ENCODE measurements around the gene RNF212. TPM values are rescaled to one million over a fixed set of nuclear protein-coding genes. Genes with fewer than 3 reads are reported as not detected.

RNF212 gene
- total and polyA plus RNA-seq, 2 donors (not counting 3 experiments of a cell fraction or from before 2014, with no cell fraction given), result 2.3 to 2.8 TPM

DNA sequence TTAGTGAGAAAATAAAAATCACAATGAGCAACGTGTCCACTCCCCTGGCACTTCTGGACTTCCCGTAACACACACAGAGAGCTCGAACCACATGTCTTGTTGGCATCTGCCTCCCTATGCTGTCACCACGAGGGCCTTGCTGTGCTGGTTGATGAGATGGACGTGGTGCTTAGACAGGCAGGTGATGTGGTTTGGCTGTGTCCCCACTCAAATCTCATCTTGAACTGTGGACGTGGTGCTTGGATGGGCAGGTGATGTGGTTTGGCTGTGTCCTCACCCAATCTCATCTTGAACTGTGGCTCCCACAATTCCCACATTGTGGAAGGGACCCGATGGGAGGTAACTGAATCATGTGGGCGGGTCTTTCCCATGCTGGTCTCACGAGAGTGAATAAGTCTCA lies 61.9 kb downstream of the RNF212 start:
- no TSS peak for BruUV-seq (replicated peaks)
- Histone ChIP-seq H3K4me2 (ENCODE audit: insufficient read depth, low read length) (no peak overlapping the region), H3K27ac (ENCODE audit: insufficient read depth, low read depth, low read length) (no peak overlapping the region), H2AFZ (ENCODE audit: low read depth, low read length) (peak overlapping the region; percentile 86), H3K36me3 (ENCODE audit: control insufficient read depth in 2 of 2, extremely low read depth in 1 of 2, insufficient read depth in 2 of 2, low read length in 2 of 2) (no peaks in the 10 kb centered on the region), H3K9me1 (replicated peaks; ENCODE audit: control insufficient read depth, extremely low read depth, insufficient read depth, low read length) (no peaks in the 10 kb centered on the region), H4K20me1 (replicated peaks; ENCODE audit: control insufficient read depth, extremely low read depth, insufficient read depth, low read length) (no peaks in the 10 kb centered on the region), H3K27me3 (ENCODE audit: control insufficient read depth in 2 of 2, insufficient read depth in 2 of 2, low read length in 2 of 2) (peaks cover 16 to 17% of the 10 kb centered on the region in 2 experiments), H3K4me3 (replicated peaks in 1 of 3; ENCODE audit: insufficient read depth in 1 of 3, low read depth in 1 of 3, low read length in 3 of 3) (no peak overlapping the region), H3K9me3 (replicated peaks; ENCODE audit: control insufficient read depth, insufficient read depth, low read length) (no peaks in the 10 kb centered on the region), H3K79me2 (ENCODE audit: control insufficient read depth, insufficient read depth, low read length) (no peaks in the 10 kb centered on the region), H3K9ac (replicated peaks; ENCODE audit: extremely low read depth, insufficient read depth, low read length) (no peak overlapping the region), H3K4me1 (ENCODE audit: control insufficient read depth, extremely low read depth, insufficient read depth, low read length) (peaks cover 14% of the 10 kb centered on the region)
- intact Hi-C loops (cut with micrococcal nuclease), result no loop called here
- dilution Hi-C loops (cut with MboI; ENCODE audit: extremely low pct_ligation_motif_present, low sequenced_read_pairs), result no loop called here
- POLR2A ChIA-PET, result no interaction called here
- peak; percentile 40 for FAIRE-seq
- CTCF ChIA-PET, result interaction anchor here (1.2 to 1.3 kb wide), 2 partner anchors 15 to 41 kb away, joined by 4 read pairs; partner anchors contain the start of gene FGFRL1
- TF ChIP-seq JUN (IDR thresholded peaks at IDR 0.05; ENCODE audit: borderline replicate concordance, insufficient read depth, insufficient read length, low read depth) (no peak), POLR2A (IDR thresholded peaks at IDR 0.05; ENCODE audit: low read depth, low read length) (no peak), EZH2 (IDR thresholded peaks at IDR 0.05; ENCODE audit: borderline replicate concordance, low read depth, low read length, severe bottlenecking) (no peak), GATA2 (IDR thresholded peaks at IDR 0.05; ENCODE audit: insufficient read depth, insufficient read length, low read depth, low read length) (no peak)
- DNase-seq (ENCODE audit: low read depth, low spot score), result no peak

DNA sequence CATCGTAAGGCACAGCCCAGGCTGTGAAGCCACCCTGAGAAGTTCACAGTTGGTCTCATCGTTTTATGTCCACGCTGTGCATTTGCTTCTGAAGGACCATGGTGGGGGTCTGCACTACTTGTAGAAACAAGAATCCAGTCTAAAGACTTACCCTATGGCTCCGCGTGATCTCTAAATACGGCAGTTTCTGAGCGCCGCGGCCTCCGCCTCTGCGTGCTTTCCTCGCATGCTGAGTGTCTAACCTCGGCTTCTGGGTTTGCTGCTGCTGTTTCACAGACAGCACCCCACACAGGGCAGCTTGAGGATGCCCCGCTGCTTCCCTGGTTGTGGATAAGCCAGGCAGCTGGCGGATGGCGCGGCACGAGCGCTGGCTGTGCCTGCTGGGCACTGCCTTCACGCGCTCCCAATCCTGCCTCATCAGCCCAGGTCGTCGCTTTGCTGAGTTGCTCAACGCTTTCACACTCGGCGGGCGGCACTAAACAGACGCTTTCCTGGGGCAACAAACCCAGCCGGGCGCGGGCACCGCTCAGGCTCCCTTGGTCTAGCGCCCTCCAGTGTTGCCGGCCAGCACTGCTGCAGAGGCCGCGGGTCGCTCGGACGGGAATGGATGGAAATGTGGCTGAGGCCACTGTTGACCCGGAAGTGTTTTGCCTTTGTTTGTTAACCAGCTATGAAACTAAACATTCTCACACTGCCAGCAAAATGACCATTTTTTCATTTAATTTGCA lies 62.7 kb downstream of the RNF212 start:
- FAIRE-seq, result no peak
- Histone ChIP-seq H3K79me2 (ENCODE audit: control insufficient read depth, insufficient read depth, low read length) (no peaks in the 10 kb centered on the region), H4K20me1 (replicated peaks; ENCODE audit: control insufficient read depth, extremely low read depth, insufficient read depth, low read length) (no peaks in the 10 kb centered on the region), H2AFZ (ENCODE audit: low read depth, low read length) (peak overlapping the region; percentile 86), H3K4me2 (ENCODE audit: insufficient read depth, low read length) (no peak overlapping the region), H3K4me1 (ENCODE audit: control insufficient read depth, extremely low read depth, insufficient read depth, low read length) (peaks cover 14% of the 10 kb centered on the region), H3K9ac (replicated peaks; ENCODE audit: extremely low read depth, insufficient read depth, low read length) (no peak overlapping the region), H3K9me3 (replicated peaks; ENCODE audit: control insufficient read depth, insufficient read depth, low read length) (no peaks in the 10 kb centered on the region), H3K27ac (ENCODE audit: insufficient read depth, low read depth, low read length) (no peak overlapping the region), H3K36me3 (ENCODE audit: control insufficient read depth in 2 of 2, extremely low read depth in 1 of 2, insufficient read depth in 2 of 2, low read length in 2 of 2) (no peaks in the 10 kb centered on the region), H3K9me1 (replicated peaks; ENCODE audit: control insufficient read depth, extremely low read depth, insufficient read depth, low read length) (no peaks in the 10 kb centered on the region), H3K27me3 (ENCODE audit: control insufficient read depth in 2 of 2, insufficient read depth in 2 of 2, low read length in 2 of 2) (peaks cover 10 to 16% of the 10 kb centered on the region in 2 experiments), H3K4me3 (replicated peaks in 1 of 3; ENCODE audit: insufficient read depth in 1 of 3, low read depth in 1 of 3, low read length in 3 of 3) (no peak overlapping the region)
- intact Hi-C loops (cut with micrococcal nuclease), result no loop called here
- POLR2A ChIA-PET, result no interaction called here
- DNase-seq (ENCODE audit: low read depth, low spot score), result peak; percentile 50
- CTCF ChIA-PET, result interaction anchor here (1.1 to 1.3 kb wide), 3 partner anchors 14 to 40 kb away, joined by 4 read pairs; partner anchors contain the start of gene FGFRL1
- TF ChIP-seq, protein P1, sequence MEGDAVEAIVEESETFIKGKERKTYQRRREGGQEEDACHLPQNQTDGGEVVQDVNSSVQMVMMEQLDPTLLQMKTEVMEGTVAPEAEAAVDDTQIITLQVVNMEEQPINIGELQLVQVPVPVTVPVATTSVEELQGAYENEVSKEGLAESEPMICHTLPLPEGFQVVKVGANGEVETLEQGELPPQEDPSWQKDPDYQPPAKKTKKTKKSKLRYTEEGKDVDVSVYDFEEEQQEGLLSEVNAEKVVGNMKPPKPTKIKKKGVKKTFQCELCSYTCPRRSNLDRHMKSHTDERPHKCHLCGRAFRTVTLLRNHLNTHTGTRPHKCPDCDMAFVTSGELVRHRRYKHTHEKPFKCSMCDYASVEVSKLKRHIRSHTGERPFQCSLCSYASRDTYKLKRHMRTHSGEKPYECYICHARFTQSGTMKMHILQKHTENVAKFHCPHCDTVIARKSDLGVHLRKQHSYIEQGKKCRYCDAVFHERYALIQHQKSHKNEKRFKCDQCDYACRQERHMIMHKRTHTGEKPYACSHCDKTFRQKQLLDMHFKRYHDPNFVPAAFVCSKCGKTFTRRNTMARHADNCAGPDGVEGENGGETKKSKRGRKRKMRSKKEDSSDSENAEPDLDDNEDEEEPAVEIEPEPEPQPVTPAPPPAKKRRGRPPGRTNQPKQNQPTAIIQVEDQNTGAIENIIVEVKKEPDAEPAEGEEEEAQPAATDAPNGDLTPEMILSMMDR (IDR thresholded peaks at IDR 0.05; ENCODE audit: extremely low read depth in 1 of 2, insufficient read depth in 1 of 2, low read depth in 1 of 2, low read length in 2 of 2), result peak; percentile 81 to 82
- TF ChIP-seq, protein P2, sequence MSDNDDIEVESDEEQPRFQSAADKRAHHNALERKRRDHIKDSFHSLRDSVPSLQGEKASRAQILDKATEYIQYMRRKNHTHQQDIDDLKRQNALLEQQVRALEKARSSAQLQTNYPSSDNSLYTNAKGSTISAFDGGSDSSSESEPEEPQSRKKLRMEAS (IDR thresholded peaks at IDR 0.05; ENCODE audit: insufficient read depth, insufficient read length), result no peak
- dilution Hi-C loops (cut with MboI; ENCODE audit: extremely low pct_ligation_motif_present, low sequenced_read_pairs), result no loop called here
- no TSS peak for BruUV-seq (replicated peaks)
